Measurements from ENCODE around the gene MAPK8. TPM values are rescaled to one million over a fixed set of nuclear protein-coding genes. Genes with fewer than 3 reads are reported as not detected.
A peak's percentile ranks its signal among the peaks of the same experiment; 100 is the strongest.

Gene MAPK8
- total RNA-seq, 1 donor from 2014 or later: 53.7 TPM

GRCh38 chr10:48478469-48478868 is 172.0 kb downstream of the MAPK8 start:
- Mint-ChIP-seq H3K4me3 (ENCODE audit: unreplicated experiment) (no peak overlapping the region), H3K27ac (ENCODE audit: unreplicated experiment) (no peak overlapping the region), H3K4me1 (ENCODE audit: unreplicated experiment) (peaks cover 32% of the 10 kb centered on the region), H3K9me3 (ENCODE audit: unreplicated experiment) (no peaks in the 10 kb centered on the region), H3K36me3 (ENCODE audit: low read depth, unreplicated experiment) (peaks cover 7% of the 10 kb centered on the region), H3K27me3 (ENCODE audit: unreplicated experiment) (peaks cover 4% of the 10 kb centered on the region)
- TF ChIP-seq CTCF (IDR thresholded peaks at IDR 0.05; ENCODE audit: unreplicated experiment): no peak
- DNase-seq (ENCODE audit: low spot score): no peak

- no peak for TF ChIP-seq CTCF (IDR thresholded peaks at IDR 0.05; ENCODE audit: unreplicated experiment)
- peaks cover 7% of the 10 kb centered on the region for H3K36me3 Mint-ChIP-seq (ENCODE audit: low read depth, unreplicated experiment)
- DNase-seq (ENCODE audit: low spot score): no peak
- H3K4me1 Mint-ChIP-seq (ENCODE audit: unreplicated experiment): peaks cover 32% of the 10 kb centered on the region
- H3K4me3 Mint-ChIP-seq (ENCODE audit: unreplicated experiment): no peak overlapping the region
- H3K9me3 Mint-ChIP-seq (ENCODE audit: unreplicated experiment): no peaks in the 10 kb centered on the region
- H3K27ac Mint-ChIP-seq (ENCODE audit: unreplicated experiment): peak overlapping the region; percentile 49
- H3K27me3 Mint-ChIP-seq (ENCODE audit: unreplicated experiment): peaks cover 4% of the 10 kb centered on the region
Measured at GRCh38 chr10:48478980-48479811, 172.7 kb downstream of the MAPK8 start.

- Mint-ChIP-seq H3K4me1 (ENCODE audit: unreplicated experiment) (peaks cover 21% of the 10 kb centered on the region), H3K4me3 (ENCODE audit: unreplicated experiment) (no peak overlapping the region), H3K36me3 (ENCODE audit: low read depth, unreplicated experiment) (peaks cover 7% of the 10 kb centered on the region), H3K27ac (ENCODE audit: unreplicated experiment) (no peak overlapping the region), H3K9me3 (ENCODE audit: unreplicated experiment) (no peaks in the 10 kb centered on the region), H3K27me3 (ENCODE audit: unreplicated experiment) (peaks cover 4% of the 10 kb centered on the region)
- TF ChIP-seq CTCF (IDR thresholded peaks at IDR 0.05; ENCODE audit: unreplicated experiment): no peak
- no peak for DNase-seq (ENCODE audit: low spot score)
Measured at GRCh38 chr10:48480397-48481374, 174.2 kb downstream of the MAPK8 start.

GRCh38 chr10:48481385-48481784 is 174.9 kb downstream of the MAPK8 start:
- Mint-ChIP-seq H3K27ac (ENCODE audit: unreplicated experiment) (no peak overlapping the region), H3K9me3 (ENCODE audit: unreplicated experiment) (no peaks in the 10 kb centered on the region), H3K27me3 (ENCODE audit: unreplicated experiment) (peaks cover 4% of the 10 kb centered on the region), H3K4me1 (ENCODE audit: unreplicated experiment) (peaks cover 14% of the 10 kb centered on the region), H3K4me3 (ENCODE audit: unreplicated experiment) (no peak overlapping the region), H3K36me3 (ENCODE audit: low read depth, unreplicated experiment) (peaks cover 4% of the 10 kb centered on the region)
- no peak for DNase-seq (ENCODE audit: low spot score)
- no peak for TF ChIP-seq CTCF (IDR thresholded peaks at IDR 0.05; ENCODE audit: unreplicated experiment)

Measured in endothelial cell (in vitro differentiated cells).